GM12878 (cell line): Measurements from ENCODE around the gene PHGDH.

Experiments used
- NFIC ChIP-seq: IDR thresholded peaks from 2 replicates; pipeline ENCODE4 v1.6.1; 2012; ENCODE audit warnings: low read depth, mild to moderate bottlenecking, inconsistent platforms, low read length, moderate library complexity
- TAF1 ChIP-seq: IDR thresholded peaks from 2 replicates; pipeline ENCODE4 v1.6.1; 2011; ENCODE audit warnings: mild to moderate bottlenecking, low read depth, low read length, borderline replicate concordance
- USF2 ChIP-seq: IDR thresholded peaks from 2 replicates; pipeline ENCODE4 v1.6.1; 2011; ENCODE audit warnings: low read depth, low read length, improper control_type of control experiment, borderline replicate concordance
- YY1 ChIP-seq: IDR thresholded peaks from 2 replicates; pipeline ENCODE4 v1.6.1; 2011; ENCODE audit warnings: low read depth, mild to moderate bottlenecking, low read length
- TF ChIP-seq, protein P1 (sequence below), 3 experiments: IDR thresholded peaks in 2 of 3; conservative IDR thresholded peaks in 1 of 3; 2 replicates each; pipeline ENCODE4 v1.5.1; 2011; ENCODE audit warnings: low read depth in 3 of 3, low read length in 3 of 3, mild to moderate bottlenecking in 3 of 3, control low read depth in 2 of 3, moderate library complexity in 2 of 3, inconsistent platforms in 1 of 3, mixed read lengths in 1 of 3; ENCODE audit not compliant: control insufficient read depth in 2 of 3, insufficient read depth in 1 of 3; ENCODE audit errors: extremely low read depth in 1 of 3

DNA sequence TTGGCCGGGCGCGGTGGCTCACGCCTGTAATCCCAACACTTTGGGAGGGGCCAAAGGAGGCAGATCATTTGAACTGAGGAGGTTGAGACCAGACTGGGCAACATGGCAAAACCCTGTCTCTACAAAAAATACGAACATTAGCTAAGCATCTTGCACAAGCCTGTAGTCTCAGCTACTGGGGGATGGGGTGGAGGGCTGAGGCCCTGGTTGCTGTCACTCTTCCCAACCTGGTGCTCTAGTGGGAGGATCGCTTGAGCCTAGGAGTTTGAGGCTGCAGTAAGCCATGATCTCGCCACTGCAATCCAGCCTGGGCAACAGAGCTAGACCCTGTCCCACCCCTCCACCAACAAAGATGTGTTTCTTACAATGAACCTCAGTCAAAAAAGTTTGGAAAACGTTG, 2.8 kb downstream of the PHGDH start:
- TF ChIP-seq YY1 (no peak), USF2 (no peak), TAF1 (no peak), NFIC (no peak)
- TF ChIP-seq, protein P1, sequence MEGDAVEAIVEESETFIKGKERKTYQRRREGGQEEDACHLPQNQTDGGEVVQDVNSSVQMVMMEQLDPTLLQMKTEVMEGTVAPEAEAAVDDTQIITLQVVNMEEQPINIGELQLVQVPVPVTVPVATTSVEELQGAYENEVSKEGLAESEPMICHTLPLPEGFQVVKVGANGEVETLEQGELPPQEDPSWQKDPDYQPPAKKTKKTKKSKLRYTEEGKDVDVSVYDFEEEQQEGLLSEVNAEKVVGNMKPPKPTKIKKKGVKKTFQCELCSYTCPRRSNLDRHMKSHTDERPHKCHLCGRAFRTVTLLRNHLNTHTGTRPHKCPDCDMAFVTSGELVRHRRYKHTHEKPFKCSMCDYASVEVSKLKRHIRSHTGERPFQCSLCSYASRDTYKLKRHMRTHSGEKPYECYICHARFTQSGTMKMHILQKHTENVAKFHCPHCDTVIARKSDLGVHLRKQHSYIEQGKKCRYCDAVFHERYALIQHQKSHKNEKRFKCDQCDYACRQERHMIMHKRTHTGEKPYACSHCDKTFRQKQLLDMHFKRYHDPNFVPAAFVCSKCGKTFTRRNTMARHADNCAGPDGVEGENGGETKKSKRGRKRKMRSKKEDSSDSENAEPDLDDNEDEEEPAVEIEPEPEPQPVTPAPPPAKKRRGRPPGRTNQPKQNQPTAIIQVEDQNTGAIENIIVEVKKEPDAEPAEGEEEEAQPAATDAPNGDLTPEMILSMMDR (IDR thresholded peaks at IDR 0.05 in 2 of 3, conservative IDR thresholded peaks at IDR 0.05 in 1 of 3; ENCODE audit: control insufficient read depth in 2 of 3, extremely low read depth in 1 of 3, insufficient read depth in 1 of 3, low read depth in 3 of 3, low read length in 3 of 3) = no peak
